AG09319 (cell line): ENCODE measurements around the gene PAX7.

Experiments
- DNase-seq: peaks from one replicate; pipeline ENCODE4 v3.0.0-alpha.2; 2010; ENCODE audit warnings: low read depth; ENCODE audit errors: extremely low read depth
- CTCF ChIP-seq: IDR thresholded peaks from 2 replicates; pipeline ENCODE4 v1.5.1; 2011; ENCODE audit warnings: low read depth, mild to moderate bottlenecking, inconsistent platforms, low read length, moderate library complexity

PAX7 gene

DNA sequence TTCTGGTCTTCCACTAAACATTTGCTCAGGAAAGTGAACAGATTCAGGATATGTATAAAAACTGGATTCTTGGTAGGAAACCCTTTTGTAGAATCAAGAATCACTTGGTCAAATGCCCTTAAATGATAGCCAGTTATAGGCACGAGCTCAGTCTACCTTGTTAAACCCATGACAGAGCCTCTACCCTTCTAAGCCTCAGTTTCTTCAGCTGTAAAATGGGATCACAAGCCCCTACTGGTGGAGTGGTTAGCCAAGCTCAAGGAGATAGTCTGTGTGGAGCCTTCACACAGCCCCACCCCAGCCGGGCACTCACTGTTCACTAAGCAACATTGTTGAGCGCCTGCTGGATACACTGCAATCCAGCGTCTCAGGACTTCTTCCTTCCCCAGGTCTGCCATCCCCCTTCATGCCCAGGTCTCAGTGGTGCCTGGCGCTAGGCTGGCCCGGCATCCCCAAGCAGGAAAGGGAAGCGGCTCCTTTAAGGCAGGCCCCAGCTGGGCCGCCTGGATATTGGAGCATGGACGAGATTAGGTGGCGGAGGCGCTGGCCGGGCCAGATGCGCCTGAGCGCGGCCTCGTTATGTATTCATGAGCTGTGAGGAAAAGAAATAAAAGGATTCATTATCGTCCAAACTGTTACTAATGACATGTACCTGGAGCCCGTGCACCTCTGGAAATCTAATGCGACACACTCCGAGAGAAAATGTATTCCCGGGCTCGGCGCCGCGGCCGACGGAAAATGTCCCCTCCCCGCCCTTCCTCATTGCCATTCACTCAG is 153.2 kb downstream of the PAX7 start:
- TF ChIP-seq CTCF = no peak
- DNase-seq = no peak

- no peak for DNase-seq
- no peak for TF ChIP-seq CTCF
Observed at GRCh38 chr1:18784482-18784831, 153.8 kb downstream of the PAX7 start.

DNA sequence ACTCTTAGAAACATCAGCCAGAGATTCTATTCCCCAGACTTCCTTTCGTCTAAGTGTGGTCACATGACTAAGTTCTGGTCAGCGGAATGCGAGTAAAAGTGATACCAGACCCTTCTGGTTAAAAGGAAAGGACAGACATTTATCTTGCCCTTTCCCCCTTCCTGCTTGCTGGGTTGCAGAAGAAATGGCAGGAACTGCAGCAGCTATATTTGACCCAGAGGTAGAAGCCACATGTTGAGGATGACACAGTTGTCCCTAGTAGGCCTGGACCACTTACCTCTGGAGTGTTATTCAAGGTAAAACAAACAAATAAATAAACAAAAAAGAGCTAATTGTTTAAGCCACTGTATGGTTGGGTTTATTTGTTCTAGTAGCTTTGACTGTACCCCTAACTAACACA is 155.5 kb downstream of the PAX7 start:
- no peak for TF ChIP-seq CTCF
- DNase-seq = no peak

DNA sequence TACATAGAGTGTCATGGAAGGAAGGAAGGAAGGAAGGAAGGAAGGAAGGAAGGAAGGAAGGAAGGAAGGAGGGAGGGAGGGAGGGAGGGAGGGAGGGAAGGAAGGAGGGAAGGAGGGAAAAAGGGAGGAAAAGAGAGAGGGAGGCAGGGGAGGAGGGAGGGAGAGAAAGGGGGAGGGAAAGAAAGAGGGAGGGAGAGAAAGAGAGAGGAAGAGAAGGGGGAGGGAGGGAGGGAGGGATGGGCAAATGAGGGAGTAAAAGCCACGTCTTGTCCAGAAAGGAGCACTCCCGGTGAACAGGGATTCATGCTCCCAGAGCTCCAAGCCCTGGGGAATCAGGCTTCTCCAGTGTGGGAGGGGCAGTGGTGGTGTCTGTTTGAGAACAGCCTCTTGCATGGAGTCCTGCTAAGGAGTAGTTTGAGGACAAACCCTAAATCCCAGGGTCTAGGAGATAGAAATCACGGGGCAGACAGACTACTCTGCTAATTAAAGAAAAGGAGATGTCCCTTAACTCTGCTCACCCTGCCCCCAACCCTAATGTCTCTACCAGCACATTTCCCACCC is 157.3 kb downstream of the PAX7 start:
- TF ChIP-seq CTCF = no peak
- no peak for DNase-seq

DNA sequence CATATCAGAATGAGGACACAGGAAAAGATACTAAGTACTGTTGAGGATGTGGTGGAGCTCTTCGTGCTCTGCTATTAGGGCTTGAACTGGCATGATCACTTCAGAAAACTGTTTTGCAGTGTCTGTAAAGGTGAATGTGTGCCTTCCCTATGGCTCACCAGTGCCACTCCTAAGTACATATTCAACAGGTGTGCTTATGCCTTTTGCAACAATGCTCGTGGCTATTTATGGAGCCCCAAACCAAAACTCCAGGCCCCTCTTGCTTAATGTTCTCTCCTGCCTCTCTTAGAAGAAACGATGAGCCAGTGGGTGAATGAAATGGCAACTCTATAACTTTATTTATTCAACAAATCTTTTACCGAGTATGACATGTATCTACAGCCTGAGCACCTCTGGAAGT is 158.6 kb downstream of the PAX7 start:
- DNase-seq = no peak
- TF ChIP-seq CTCF = no peak

- DNase-seq = no peak
- no peak for TF ChIP-seq CTCF
Observed at GRCh38 chr1:18792747-18793146, 162.1 kb downstream of the PAX7 start.

DNA sequence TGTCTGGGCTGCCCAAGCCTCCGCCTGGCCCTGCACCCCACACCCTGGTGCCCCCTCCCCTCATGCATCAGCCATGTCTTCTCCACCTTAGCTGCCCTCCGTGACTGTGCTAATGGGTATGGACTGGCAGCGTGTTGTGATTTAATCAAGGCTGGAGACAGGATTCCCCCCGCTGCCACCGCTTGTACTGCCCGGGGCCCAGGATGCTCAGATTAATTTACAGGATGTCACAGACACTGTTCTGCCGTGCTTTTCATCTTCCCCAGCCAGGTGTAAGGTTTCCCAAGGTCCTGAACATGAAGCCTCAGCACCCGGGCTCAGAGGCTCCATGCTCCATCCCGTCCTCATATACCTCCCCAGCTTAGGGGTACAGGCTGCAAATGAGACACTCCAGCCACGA is 162.5 kb downstream of the PAX7 start:
- DNase-seq = no peak
- TF ChIP-seq CTCF = no peak
